GM19468 (cell line): ENCODE data around the gene GAS7.

Experiments
- ATAC-seq: cut with Tn5 transposase; IDR thresholded peaks from one replicate; pipeline ENCODE4 v1.9.1; 2021; ENCODE audit warnings: mild to moderate bottlenecking, moderate library complexity, moderate number of reproducible peaks; ENCODE audit not compliant: unreplicated experiment; ENCODE audit errors: extremely low read depth

Gene GAS7

GRCh38 chr17:10141436-10141835 lies 57.0 kb downstream of the GAS7 start:
- no peak for ATAC-seq

DNA sequence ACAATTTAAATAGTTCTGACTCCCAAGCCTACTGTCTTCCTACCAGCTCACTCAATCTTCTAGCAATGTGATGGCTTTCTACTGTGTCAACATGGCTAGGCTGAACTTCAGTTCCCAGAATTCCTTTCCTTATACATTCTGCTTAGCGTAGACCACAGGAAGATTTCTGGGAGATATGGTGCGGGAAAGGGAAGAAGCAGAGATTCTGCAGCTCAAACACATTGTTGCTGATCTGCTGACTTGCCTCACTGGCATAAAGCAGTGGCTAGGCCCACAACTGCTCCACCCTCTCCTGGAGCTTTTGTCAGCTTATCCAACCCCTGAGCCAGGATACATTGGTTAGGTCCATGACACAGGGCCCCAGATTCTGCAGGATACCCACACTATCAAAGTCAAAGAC lies 58.8 kb downstream of the GAS7 start:
- ATAC-seq, result no peak

GRCh38 chr17:10136258-10136981 lies 62.0 kb downstream of the GAS7 start:
- ATAC-seq, result no peak

GRCh38 chr17:10135539-10136257 lies 62.7 kb downstream of the GAS7 start:
- no peak for ATAC-seq

- ATAC-seq, result no peak
These were observed 67.7 kb downstream of the GAS7 start for GRCh38 chr17:10130677-10131076.

- no peak for ATAC-seq
These were observed 68.1 kb downstream of the GAS7 start for GRCh38 chr17:10130263-10130662.

DNA sequence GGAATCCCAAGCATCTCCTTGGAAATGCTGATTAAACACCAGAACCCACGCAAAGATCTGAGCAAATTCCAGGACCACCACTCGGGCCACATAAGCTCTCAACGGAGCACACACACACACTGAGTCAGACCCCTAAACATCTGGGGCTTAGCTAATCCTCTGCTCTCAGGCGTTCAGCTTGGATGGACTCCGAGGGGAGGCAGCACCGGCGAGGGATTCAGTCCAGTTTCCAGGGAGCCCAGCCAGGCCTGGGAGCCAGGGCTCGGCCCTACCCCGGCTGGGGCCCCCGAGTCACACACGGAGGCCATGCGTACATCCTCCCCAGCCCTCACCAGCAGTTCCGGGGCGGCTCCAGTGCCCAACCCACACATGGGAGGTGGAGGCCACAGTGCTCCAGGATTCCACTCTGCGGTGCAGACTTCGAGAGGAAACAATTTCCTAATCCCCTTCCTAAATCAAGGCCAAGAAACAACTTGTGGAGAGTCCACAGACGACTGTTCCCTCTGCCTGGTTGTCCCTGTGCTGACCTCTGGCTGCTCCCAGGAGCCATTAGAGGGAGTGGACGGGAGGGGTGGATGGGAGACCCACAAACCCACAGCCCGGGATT lies 70.5 kb downstream of the GAS7 start:
- no peak for ATAC-seq

DNA sequence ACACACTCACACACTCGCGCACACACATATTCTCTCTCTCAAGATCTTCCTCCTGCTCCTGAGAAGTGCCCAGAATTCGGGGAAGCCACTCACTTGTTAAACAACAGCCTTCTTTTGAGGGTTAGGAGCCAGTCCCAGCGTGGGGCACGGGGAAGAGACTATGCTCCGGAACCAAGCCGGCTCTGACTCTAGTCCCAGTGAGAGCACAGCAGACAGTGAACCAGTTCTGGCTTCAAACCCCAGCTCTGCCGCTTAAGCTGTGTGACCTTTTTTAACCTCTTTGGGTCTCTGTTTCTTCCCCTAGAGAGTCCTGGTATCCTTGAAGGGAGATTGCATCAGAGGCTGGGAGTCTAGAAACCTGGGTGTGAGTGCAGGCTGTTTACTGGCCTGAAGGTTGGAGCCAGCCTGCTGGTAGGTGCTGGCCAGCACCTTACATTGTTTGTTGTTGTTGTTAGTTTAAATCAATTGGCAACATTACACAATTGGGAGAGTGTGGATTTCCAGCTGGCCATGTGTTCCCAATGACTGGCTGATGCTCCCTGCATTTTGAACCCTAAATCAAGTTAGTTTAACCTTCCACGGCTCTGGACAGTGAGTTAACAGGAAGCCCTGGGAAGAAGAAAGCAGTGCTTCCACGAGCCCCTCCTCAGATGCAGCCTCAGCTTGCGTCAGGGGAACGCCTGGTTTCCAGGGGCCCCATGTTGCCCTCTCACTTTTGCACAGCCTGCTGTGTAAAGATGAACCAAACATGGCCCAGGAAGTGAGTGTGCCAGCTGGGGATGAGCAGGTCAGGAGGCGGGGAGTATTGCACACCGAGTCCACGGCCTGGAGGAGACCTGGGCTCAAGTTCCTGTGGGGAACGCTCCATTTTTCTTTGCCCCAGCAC lies 71.5 kb downstream of the GAS7 start:
- ATAC-seq, result no peak

- no peak for ATAC-seq
These were observed 72.2 kb downstream of the GAS7 start for GRCh38 chr17:10126276-10126615.

DNA sequence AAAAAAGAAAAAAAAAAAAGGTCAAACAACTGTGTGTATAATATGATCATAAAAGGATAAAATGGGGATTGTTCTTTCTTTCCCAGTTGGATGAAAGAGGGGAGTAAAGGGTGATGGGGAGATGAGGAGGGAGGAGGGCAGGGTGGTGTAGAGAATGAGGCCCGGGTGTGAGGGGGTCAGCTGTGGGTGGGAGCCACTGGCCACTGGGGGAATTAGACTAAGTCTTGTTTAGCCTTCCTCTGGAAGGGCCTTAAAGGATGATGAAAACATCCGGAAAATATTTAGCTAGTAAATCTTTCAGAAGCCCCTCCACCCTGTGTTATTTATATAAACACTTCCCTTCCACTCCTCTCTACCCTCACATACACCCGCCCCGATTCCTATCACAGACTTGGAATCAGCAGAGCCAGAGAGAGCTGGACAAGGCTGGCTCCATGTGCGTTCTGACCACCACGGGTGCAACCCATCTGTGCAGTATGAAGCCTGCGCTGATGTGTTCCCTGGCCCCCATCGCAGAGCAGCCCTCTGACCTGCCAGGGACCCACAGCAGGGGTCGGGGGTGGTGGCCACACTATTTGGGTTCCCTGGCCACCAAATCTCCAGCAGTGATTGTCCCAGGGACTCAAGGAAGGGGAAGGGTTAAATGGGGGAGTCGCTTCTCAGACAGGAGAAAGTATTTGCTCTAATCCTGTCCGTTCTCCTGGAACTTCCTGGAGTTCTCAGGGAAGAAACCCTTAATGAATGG lies 72.7 kb downstream of the GAS7 start:
- no peak for ATAC-seq

GRCh38 chr17:10123093-10123492 lies 75.3 kb downstream of the GAS7 start:
- no peak for ATAC-seq

GRCh38 chr17:10121971-10122707 lies 76.3 kb downstream of the GAS7 start:
- ATAC-seq, result no peak

GRCh38 chr17:10120749-10121148 lies 77.7 kb downstream of the GAS7 start:
- no peak for ATAC-seq

DNA sequence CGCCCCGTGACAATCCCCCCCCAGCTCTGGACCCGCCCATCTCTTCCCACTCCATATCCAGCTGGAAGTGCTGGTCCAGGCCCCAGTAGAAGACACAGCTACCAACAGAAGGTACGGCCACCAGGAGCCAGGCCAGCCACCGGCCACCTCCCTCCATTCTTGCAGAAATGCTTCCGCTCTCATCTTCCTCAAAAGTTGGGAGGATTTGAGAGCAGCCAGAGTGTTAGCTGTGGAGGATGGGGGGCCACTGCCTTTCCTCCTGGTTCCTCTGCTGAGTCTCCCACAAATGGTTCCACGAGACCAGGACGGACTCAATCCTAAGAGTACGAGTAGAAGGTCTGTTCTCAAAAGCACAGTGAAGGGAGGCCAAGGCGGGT lies 78.3 kb downstream of the GAS7 start:
- ATAC-seq, result no peak

- ATAC-seq, result no peak
These were observed 79.0 kb downstream of the GAS7 start for GRCh38 chr17:10119203-10120108.

DNA sequence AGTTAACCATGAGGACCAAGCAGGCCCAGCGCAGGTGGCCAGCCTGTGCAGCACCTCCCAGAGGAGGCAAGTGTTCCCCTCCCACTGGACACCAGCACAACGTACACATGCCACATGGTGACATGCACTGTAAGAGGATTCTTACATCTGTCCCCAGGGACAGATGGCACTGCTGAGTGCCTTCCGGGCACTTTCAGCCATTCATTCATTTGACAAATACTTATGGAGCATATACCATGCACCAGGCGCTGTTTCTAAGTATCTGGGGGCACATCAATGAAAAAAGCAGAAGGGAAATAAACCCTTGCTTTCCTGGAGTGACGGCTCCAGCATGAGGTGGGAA lies 79.6 kb downstream of the GAS7 start:
- ATAC-seq, result no peak

- no peak for ATAC-seq
These were observed 80.8 kb downstream of the GAS7 start for GRCh38 chr17:10117581-10118001.

DNA sequence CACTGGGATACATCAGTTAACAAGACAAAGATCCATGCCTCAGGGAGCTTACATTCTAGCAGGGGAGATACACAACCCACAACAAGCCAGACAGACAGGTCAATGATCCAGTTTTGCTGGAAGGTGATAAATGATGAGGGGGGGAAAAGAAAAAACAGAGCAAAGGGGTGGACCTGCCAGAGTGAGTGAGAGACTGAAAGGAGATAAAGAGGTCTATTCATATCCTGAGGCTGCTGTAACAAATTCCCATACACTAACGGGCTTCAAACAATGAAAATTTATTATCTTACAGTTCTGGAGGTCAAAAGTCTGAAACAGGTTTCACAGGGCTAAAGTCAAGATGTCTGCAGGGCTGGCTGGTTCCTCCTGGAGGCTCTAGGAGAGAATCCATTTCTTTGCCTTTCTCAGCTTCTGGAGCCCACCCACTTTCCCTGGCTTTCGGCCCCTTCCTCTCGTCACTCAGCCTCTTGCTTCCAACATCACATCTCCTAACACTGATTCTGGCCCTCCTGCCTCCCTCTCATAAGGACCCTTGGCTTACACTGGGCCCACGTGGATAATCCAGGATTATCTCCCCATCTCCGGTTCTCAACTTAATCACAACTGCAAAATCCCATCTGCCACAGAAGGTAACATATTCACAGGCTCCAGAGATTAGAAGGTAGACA lies 81.5 kb downstream of the GAS7 start:
- no peak for ATAC-seq
